Muscle of leg (tissue), 11 donors: ENCODE measurements around the gene STRBP. TPM values are rescaled to one million over a fixed set of nuclear protein-coding genes. Genes with fewer than 3 reads are reported as not detected.

Experiments used
- DNase-seq: peaks from one replicate; pipeline ENCODE4 v3.0.0; 2013
- H3K27ac ChIP-seq: one replicate; pipeline ENCODE4 v1.5.1; 2013; ENCODE audit warnings: mild to moderate bottlenecking, low read length, control low read depth
- H3K27me3 ChIP-seq: one replicate; pipeline ENCODE4 v1.6.1; 2013; ENCODE audit warnings: low read length; ENCODE audit not compliant: control insufficient read depth, insufficient read depth
- H3K36me3 ChIP-seq: one replicate; pipeline ENCODE4 v1.6.1; 2013; ENCODE audit warnings: low read length; ENCODE audit not compliant: control insufficient read depth, insufficient read depth
- H3K4me1 ChIP-seq: one replicate; pipeline ENCODE4 v1.6.1; 2013; ENCODE audit warnings: low read length; ENCODE audit not compliant: control insufficient read depth, insufficient read depth
- H3K4me3 ChIP-seq: one replicate; pipeline ENCODE4 v1.5.1; 2013; ENCODE audit warnings: low read length, control low read depth
- H3K9me3 ChIP-seq: replicated peaks from 2 replicates; pipeline ENCODE4 v1.6.1; 2013; ENCODE audit warnings: low read depth, low read length; ENCODE audit not compliant: control insufficient read depth
- WGBS: methylation state at CpG from one replicate; pipeline ENCODE4 v1.1.5; 2013; ENCODE audit warnings: missing lambda C conversion rate; ENCODE audit not compliant: insufficient coverage; 5-methylcytosine and 5-hydroxymethylcytosine counted together
- polyA plus RNA-seq, 8 donors: library from polyadenylated mRNA; unstranded; fragments of 120-200 nt; gene quantifications; one replicate each; pipeline versions ENCODE4 v1.2.1 to v1.2.3, GENCODE V29; 2013; ENCODE audit warnings: inconsistent platforms in 1 of 8, low replicate concordance in 1 of 8; ENCODE audit not compliant: insufficient read length in 8 of 8, insufficient read depth in 1 of 8
- total RNA-seq: library from RNA; stranded (reverse); fragments of 120-200 nt; gene quantifications from one replicate; pipeline ENCODE4 v1.2.4, GENCODE V29; 2013

STRBP gene
- total and polyA plus RNA-seq, 9 donors, result 8.2 to 14.3 (median 9.4) TPM

GRCh38 chr9:123083680-123084079 lies 184.7 kb downstream of the STRBP start:
- no peaks in the 10 kb centered on the region for H3K4me1 ChIP-seq
- H3K27ac ChIP-seq, result no peak overlapping the region
- H3K27me3 ChIP-seq, result no peaks in the 10 kb centered on the region
- 95% methylated on average over 3 of the region's 6 CpGs for WGBS
- H3K9me3 ChIP-seq, result no peaks in the 10 kb centered on the region
- H3K4me3 ChIP-seq, result no peak overlapping the region
- H3K36me3 ChIP-seq, result peaks cover 50% of the 10 kb centered on the region
- DNase-seq, result no peak

- H3K27me3 ChIP-seq, result no peaks in the 10 kb centered on the region
- H3K4me3 ChIP-seq, result no peak overlapping the region
- no CpG with 5 or more reads among the region's 2 CpGs for WGBS
- peak; percentile 51 for DNase-seq
- no peak overlapping the region for H3K27ac ChIP-seq
- peaks cover 48% of the 10 kb centered on the region for H3K36me3 ChIP-seq
- no peaks in the 10 kb centered on the region for H3K4me1 ChIP-seq
- no peaks in the 10 kb centered on the region for H3K9me3 ChIP-seq
These were observed 186.6 kb downstream of the STRBP start for GRCh38 chr9:123081824-123082223.

- Histone ChIP-seq H3K9me3 (no peaks in the 10 kb centered on the region), H3K4me3 (no peak overlapping the region), H3K27me3 (no peaks in the 10 kb centered on the region), H3K27ac (no peak overlapping the region), H3K4me1 (no peaks in the 10 kb centered on the region), H3K36me3 (peaks cover 46% of the 10 kb centered on the region)
- WGBS, result 100% methylated on average over 1 of the region's 3 CpGs
- no peak for DNase-seq
These were observed 187.9 kb downstream of the STRBP start for GRCh38 chr9:123080444-123080843.

- H3K4me3 ChIP-seq, result no peak overlapping the region
- WGBS, result 25% methylated on average over 1 of the region's 3 CpGs
- H3K9me3 ChIP-seq, result no peaks in the 10 kb centered on the region
- H3K4me1 ChIP-seq, result peaks cover 5% of the 10 kb centered on the region
- peak; percentile 45 for DNase-seq
- H3K36me3 ChIP-seq, result peaks cover 22% of the 10 kb centered on the region
- peak overlapping the region; percentile 75 for H3K27ac ChIP-seq
- no peaks in the 10 kb centered on the region for H3K27me3 ChIP-seq
These were observed 193.8 kb downstream of the STRBP start for GRCh38 chr9:123074628-123075027.

- no peaks in the 10 kb centered on the region for H3K27me3 ChIP-seq
- DNase-seq, result peak; percentile 72
- no peak overlapping the region for H3K4me3 ChIP-seq
- peaks cover 5% of the 10 kb centered on the region for H3K4me1 ChIP-seq
- no peaks in the 10 kb centered on the region for H3K9me3 ChIP-seq
- no CpG with 5 or more reads among the region's 1 CpG for WGBS
- peak overlapping the region; percentile 75 for H3K27ac ChIP-seq
- H3K36me3 ChIP-seq, result peaks cover 18% of the 10 kb centered on the region
These were observed 194.4 kb downstream of the STRBP start for GRCh38 chr9:123073991-123074422.

GRCh38 chr9:123073441-123073840 lies 194.9 kb downstream of the STRBP start:
- Histone ChIP-seq H3K4me1 (peaks cover 5% of the 10 kb centered on the region), H3K36me3 (peaks cover 16% of the 10 kb centered on the region)

GRCh38 chr9:123072407-123072995 lies 195.9 kb downstream of the STRBP start:
- 100% methylated on average over 1 of the region's 2 CpGs for WGBS
- Histone ChIP-seq H3K36me3 (peaks cover 15% of the 10 kb centered on the region), H3K9me3 (no peaks in the 10 kb centered on the region), H3K4me1 (peaks cover 5% of the 10 kb centered on the region), H3K4me3 (no peak overlapping the region), H3K27me3 (no peaks in the 10 kb centered on the region), H3K27ac (no peak overlapping the region)
- no peak for DNase-seq

More at GRCh38 chr9:123073441-123073840, 194.9 kb downstream of the STRBP start:
- 70% methylated on average over 3 of the region's 5 CpGs for WGBS
- Histone ChIP-seq H3K27ac (peak overlapping the region; percentile 75), H3K4me3 (no peak overlapping the region), H3K9me3 (no peaks in the 10 kb centered on the region), H3K27me3 (no peaks in the 10 kb centered on the region)
- DNase-seq, result no peak

Other genes starting within 250 kb of the STRBP start
- 0.66 TPM for gene GPR21, start 234.9 kb downstream of the STRBP start, total RNA-seq
- under 1 TPM in 4 of 8 donors, not detected in 4; 0.24 to 0.54 (median 0.38) TPM for gene GPR21, start 234.9 kb downstream of the STRBP start, polyA plus RNA-seq
- 0.04 TPM for gene CRB2, start 87.6 kb upstream of the STRBP start, total RNA-seq
- gene CRB2, start 87.6 kb upstream of the STRBP start, polyA plus RNA-seq, result under 1 TPM; 0.06 to 0.22 (median 0.15) TPM